GM19397 (cell line): Measurements from ENCODE around the gene TRIM69.
"Not testable (repeated sequence)": the region's sequence is repeated elsewhere in the genome, so short reads cannot be mapped to it uniquely, and the experiment has no call there.

ENCODE experiments used
- ATAC-seq: cut with Tn5 transposase; IDR thresholded peaks from one replicate; pipeline ENCODE4 v1.9.1; 2021; ENCODE audit warnings: mild to moderate bottlenecking, moderate library complexity; ENCODE audit not compliant: unreplicated experiment

Gene TRIM69

DNA sequence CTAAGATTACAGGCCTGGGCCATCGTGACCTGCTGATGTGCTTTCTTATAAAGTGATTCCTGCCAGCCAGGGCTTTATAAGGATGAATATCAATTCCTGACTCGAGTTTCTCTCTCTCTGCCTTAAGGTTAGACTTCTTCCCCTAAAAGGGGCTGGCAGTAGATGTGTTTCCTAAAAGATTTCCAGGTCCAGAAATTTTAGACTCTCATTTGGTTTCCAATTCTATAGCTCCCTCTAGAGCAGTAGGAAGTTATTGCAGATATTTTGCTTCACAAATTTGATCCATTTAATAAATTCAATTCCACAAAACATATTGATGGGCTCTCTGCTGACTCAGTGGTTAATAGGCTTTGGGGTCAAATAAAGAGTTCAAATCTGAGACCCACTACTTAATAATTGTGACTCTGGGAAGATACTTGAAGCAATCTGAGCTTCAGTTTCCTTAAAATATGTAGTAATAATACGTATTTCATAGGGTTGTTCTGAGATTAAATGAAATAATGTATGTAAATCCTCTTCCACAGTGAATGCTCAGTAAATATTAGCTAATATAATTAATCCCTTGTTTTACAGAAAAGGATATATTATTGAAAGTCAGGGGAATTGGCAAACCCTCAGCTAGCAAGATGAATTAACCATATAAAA, 2.1 kb downstream of the TRIM69 start:
- no peak for ATAC-seq

GRCh38 chr15:44739222-44739847, 3.0 kb downstream of the TRIM69 start:
- ATAC-seq: not testable (repeated sequence)

DNA sequence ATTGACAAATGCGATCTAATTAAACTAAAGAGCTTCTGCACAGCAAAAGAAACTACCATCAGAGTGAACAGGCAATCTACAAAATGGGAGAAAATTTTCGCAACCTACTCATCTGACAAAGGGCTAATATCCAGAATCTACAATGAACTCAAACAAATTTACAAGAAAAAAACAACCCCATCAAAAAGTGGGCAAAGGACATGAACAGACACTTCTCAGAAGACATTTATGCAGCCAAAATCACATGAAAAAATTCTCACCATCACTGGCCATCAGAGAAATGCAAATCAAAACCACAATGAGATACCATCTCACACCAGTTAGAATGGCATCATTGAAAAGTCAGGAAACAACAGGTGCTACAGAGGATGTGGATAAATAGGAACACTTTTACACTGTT, 7.1 kb downstream of the TRIM69 start:
- not testable (repeated sequence) for ATAC-seq

DNA sequence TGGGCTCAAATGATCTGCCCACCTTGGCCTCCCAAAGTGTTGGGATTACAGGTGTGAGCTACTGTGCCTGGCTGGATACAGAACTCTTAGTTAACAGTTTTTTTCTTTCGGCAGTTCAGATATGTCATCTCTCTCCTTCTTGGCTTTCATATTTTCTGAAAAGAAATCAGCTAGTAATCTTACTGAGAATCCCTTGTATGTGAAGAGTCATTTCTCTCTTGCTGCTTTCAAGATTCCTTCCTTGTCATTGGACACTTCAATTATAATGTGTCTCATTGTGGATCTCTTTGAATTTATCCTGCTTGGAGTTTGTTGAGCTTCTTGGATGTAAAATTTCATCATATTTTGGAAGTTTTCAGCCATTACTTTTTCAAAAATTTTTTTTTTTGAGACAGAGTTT, 17.0 kb downstream of the TRIM69 start:
- ATAC-seq: no peak

GRCh38 chr15:44763187-44763586, 26.9 kb downstream of the TRIM69 start:
- ATAC-seq: no peak

DNA sequence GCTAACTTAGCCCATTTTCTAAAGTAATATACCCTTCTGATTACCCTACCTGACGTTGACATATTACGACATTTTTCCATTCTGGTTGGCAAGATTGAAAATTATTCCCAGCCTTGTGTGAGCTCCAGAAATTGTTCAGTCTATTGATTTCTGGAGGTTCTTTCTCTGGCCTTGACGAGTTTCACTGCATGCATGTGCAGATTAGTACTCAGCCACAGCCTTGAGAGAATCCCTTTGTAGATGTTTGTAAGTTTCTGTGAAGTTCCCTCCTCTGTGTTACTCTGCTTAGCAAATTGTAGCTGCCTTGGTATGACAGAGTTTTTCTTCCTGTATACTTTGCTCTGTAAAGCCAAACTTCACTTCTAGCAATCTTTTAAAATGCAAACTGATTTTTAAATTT, 27.5 kb downstream of the TRIM69 start:
- no peak for ATAC-seq

DNA sequence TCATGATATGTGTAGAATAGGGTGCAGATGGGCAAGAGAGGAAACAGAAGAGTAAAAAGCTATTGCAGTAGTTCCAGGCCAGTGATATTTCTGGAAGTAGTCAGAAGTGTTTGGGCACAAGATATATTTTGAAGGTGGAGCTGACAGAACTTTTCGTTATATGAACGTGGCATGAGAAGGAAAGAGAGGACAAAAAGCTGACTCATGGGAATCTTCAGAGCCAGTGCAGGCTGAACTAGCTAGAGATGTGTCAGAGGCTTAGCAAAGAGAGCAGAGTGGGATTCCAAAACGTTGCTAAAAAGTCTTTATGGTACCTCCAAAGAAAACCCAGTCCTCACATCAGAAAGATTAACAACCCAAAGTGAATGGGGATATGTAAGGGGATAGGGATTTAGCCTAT, 28.7 kb downstream of the TRIM69 start:
- no peak for ATAC-seq

DNA sequence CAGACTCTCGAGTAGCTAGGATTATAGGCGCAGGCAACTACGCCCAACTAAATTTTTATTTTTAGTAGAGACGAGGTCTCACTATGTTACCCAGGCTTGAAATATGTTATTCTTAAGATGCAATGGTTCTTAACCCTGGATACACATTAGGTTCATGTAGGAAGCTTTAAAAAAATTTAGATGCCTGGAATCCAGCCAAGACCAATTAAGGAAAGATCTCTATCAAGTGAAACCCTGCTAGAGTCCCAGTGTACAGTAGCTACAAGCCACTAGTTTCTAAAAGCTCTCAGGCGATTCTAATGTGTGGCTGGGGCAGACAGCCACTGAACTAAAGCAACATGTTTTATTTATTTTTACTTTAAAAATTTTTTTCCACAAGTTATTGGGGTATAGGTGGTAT, 33.2 kb downstream of the TRIM69 start:
- no peak for ATAC-seq

DNA sequence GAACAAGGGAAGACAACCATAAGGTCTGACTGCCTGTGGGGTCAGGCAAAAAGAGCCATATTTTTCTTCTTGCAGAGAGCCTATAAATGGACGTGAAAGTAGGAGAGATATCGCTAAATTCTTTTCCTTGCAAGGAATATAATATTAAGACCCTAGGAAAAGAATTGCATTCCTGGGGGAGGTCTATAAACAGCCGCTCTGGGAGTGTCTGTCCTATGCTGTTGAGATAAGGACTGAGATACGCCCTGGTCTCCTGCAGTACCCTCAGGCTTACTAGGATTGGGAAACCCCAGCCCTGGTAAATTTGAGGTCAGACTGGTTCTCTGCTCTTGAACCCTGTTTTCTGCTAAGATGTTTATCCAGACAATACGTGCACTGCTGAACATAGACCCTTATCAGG, 34.4 kb downstream of the TRIM69 start:
- ATAC-seq: not testable (repeated sequence)

DNA sequence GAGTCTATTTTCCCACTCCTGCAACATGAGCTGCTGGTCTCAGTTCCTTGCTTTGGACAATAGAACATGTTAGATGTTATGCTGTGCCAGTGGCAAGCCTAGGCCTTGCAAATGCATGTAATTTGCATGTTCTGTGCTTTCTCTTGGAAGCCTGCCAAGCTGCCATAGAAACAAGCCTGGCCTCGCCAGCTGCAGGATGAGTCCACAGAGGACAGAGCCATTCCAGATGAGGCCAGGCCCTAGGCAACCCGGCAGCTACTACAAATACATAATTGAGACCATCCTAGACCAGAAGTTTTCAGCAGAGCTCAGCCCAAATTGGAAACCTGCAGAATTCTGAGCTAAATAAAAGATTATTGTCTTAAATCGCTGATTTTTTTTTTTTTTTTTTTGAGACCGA, 39.6 kb downstream of the TRIM69 start:
- ATAC-seq: no peak

DNA sequence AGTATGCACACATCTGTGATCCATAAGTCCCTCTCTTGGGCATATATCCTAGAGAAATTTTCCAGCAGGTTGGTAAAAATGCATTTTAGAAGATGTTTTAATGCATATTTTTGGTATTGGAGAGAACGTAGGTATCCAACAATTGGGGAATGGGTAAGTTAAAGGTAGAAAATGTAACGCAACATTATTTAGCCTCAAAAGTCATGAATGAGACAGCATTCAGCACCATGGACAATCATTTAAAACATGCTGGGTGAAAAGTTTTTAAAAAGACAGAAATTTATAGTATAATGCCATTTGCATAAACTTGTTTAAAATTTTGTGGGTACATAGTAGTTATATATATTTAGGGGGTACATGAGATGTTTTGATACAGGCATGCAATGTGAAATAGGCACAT, 43.4 kb downstream of the TRIM69 start:
- ATAC-seq: no peak

- ATAC-seq: no peak
Measured at GRCh38 chr15:44780608-44781007, 44.3 kb downstream of the TRIM69 start.

DNA sequence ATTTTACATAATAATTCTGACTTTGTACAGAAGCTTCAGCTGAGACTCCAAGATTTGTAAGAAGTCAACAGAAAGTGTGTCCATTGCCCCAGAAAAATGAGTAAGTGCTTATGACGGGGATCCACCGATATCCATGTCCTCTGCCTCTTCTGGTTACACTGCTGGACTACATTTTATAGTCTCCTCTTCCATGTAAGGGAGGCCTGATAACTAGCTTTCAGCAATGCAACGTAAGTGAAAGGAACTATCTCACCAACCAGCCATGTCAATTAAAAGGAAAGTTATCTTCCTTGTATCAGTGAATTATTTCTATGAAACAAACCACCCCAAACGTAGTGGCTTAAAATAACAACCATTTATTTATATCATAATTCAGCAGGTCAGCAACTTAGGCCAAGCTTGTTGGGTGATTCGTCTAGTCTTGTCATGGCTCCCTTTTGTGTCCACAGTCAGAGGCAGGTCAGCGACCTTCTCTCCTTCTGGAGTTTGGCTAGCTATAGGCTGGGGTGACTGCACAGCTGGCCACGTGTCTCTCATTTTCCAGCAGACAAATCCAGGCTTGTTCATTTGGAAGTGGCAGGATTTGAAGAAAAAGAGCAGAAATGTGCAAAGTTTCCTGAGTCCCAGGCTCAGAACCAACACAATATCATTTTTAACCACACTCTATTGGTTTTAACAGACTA, 44.9 kb downstream of the TRIM69 start:
- ATAC-seq: no peak

DNA sequence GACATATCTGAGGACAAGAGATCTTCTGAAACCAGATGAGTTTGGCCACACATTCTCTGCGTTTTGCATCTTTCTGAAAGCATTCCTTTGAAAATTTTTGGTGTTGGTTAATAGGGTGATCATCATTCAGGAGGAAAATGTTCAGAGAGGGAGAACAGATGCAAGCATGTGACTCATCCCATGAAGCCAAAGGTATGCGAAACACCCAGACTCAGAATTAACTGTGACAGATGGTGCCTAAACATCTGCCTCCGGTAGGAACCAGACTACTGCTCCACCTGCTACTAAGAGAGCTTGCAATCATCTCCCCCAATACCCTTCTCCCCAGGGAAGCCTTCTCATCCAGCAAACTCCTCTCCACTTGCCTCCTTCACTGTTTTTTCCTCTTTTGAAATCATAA, 46.2 kb downstream of the TRIM69 start:
- ATAC-seq: no peak

DNA sequence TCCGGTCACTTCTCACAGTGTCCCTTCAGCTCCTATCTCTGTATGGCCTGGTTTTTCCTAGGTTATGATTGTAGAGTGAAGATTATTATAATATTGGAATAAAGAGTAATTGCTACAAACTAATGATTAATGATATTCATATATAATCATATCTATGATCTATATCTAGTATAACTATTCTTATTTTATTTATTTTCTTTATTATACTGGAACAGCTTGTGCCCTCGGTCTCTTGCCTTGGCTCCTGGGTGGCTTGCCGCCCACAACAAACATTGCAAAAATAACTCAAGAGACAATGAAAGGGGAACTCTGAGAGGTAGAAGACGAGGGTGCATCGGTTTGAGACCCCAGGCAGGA, 48.6 kb downstream of the TRIM69 start:
- not testable (repeated sequence) for ATAC-seq

DNA sequence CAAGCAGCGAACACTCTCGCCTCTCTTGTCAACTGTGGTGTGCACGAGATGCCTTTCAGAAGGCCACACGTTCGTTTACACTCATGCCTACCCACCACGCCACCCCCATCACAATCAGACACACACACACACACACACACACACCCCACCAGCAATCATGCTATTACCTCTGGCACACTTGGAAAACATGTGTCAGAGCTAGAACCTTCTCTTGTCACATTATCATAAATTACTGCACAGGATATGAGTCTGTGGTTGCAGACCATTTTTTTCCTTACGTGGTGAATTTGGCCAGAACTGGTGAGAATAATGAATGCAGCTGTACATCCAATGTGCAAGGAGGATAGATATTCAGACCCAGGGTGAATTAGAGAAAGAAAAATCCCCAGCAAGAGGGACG, 52.4 kb downstream of the TRIM69 start:
- ATAC-seq: no peak

DNA sequence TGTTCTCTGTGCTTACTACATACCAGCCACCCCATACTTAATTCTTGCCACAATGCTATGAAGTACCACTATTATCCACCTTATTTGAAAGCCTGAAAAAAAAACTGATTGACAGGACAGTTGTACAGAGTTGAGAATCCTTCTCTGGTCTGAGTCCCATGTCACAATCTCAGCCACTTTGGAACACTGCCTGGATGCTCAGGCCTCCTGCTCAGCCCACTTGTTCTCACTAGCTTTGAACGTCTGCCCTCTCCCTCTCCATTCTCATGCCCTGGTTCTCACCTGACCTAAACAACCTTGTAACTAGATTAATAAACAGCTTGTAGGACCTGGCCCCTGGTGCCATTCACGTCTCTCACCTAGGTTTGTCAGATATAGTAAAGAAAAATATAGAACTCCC, 53.9 kb downstream of the TRIM69 start:
- ATAC-seq: no peak

DNA sequence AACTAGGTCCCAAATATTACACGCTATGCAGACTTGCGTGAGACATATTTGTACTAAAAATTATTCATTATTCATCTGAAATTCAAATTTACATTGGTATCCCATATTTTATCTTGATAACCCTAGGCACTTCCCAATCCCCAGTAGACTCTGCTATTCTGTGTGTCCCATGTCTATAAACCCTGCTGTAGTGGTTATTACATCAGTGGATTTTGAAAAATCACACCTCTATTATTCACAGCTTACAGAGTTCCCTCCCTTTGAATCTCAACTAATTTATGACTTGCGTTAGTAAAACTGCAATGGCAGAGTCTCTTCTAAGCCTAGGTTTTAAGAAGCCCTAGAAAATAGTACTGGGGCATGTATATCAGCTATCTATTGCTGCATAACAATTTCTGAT, 54.3 kb downstream of the TRIM69 start:
- ATAC-seq: no peak

DNA sequence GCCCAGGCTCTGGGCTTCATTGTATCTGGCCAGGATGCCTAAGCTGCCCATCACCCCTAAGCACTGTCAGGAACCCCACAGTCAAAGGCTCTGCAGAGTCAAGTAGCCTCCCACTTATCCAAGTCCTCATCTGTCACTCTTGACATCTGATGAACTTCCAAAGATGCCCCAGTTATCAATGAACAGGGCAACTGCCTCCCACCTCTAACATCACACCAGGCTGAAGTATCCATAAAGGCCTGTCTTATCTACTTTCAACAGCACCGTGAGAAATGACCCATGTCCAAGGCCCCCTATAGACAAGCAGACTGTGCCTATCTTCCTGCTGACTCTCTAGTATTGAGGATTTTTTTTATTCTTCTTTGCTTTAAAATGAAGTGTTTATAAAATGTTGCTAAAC, 56.4 kb downstream of the TRIM69 start:
- no peak for ATAC-seq

- no peak for ATAC-seq
Measured at GRCh38 chr15:44794072-44794471, 57.7 kb downstream of the TRIM69 start.

GRCh38 chr15:44796508-44796907, 60.2 kb downstream of the TRIM69 start:
- ATAC-seq: no peak

GRCh38 chr15:44798826-44799225, 62.5 kb downstream of the TRIM69 start:
- ATAC-seq: no peak

DNA sequence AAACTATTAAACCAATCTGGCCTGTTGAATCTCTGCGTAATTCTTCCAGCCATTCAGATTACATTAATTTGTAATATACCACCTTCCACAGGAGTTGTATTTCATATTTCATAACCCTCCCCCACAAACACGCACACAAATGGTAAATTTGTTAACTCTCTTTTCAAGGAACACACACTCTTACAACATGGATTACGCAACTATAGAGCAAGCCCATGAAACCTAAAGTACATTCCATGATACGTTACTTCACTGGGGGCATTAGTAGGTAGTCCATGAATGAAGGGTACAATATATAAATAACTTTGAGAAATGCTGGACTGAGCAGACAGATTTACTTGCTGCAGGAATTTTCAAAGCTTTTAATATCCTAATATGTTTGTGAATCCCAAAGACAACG, 65.0 kb downstream of the TRIM69 start:
- no peak for ATAC-seq
